Measurements from ENCODE around the gene DHRS12.
"Not testable (repeated sequence)": the region's sequence is repeated elsewhere in the genome, so short reads cannot be mapped to it uniquely, and the experiment has no call there.

The DHRS12 gene

GRCh38 chr13:51827254-51827653, 23.3 kb upstream of the DHRS12 start:
- no peak for DNase-seq

- DNase-seq = no peak
These were observed 22.6 kb upstream of the DHRS12 start for GRCh38 chr13:51826606-51827005.

- no peak for DNase-seq
These were observed 21.8 kb upstream of the DHRS12 start for GRCh38 chr13:51825681-51826254.

- DNase-seq = no peak
These were observed 21.2 kb upstream of the DHRS12 start for GRCh38 chr13:51825165-51825592.

GRCh38 chr13:51824712-51825111, 20.7 kb upstream of the DHRS12 start:
- not testable (repeated sequence) for DNase-seq

GRCh38 chr13:51823863-51824262, 19.9 kb upstream of the DHRS12 start:
- DNase-seq = no peak

DNA sequence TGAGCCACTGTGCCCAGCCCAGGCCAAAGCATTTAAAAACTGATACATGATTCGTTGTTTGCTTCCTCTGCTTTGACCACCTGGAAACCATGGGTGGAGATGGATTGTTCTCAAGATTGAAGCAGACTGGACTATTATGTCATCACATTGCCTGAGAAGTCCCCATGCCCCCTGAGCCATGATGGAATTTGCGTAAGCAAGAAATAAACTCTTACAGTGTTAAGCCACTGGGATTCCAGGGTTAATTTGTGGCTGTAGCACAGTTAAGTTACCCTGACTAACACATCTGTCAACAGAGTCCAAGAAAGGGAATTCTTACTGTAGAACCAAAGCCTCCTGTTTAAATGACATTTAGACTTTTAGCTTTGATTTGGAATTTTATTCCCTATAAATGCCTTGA, 19.4 kb upstream of the DHRS12 start:
- DNase-seq = no peak

DNA sequence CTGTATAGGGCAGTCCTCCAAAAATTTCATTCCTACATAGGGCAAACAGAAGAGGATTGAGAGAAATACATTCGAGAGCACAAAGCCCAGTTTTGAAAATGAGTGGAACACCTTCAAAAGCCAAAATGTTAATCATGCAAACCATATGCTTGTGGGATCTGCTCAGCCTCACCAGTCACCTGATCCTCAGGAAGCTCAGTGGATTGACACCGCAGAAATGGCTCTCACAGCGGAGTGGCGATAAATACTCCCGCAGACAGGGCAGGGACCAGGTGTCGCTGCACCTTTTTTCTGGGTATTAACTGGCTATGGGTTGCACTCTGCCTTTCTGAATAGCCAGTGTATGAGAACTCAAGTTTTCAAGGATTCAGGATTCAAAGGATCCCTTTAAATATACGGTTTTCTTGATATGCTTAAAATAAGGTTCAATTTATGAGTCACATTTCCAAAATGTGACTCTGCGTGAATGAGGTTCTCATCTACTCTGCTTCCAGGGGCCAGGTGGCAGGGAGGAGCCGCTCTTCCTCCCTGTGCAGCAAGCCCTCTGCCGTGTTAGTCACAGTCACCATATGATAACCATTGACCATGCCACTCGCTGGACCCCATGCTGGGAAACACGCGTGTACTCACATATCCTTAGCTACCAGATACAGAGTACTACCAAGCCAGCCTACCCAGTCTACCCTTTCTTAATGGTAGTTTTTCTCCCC, 18.3 kb upstream of the DHRS12 start:
- DNase-seq = no peak

DNA sequence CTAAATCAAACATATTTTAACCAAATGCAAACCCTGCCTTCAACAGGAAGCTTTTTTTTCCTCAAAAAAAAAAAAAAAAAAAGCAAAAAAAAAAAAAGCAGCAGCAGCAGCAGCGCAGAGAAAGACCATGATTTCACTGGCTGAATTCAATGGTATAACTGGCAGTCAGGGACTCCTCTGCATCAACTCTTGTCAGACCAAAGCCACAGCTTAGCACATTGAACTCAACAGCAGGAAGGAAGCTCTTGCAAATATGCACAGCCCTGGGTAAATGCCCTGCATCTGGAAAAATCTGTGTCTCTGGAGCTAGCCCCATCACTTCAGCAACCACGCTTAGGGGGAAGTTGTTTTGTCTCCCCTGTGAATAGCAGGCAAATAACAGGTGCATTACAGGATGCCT, 17.6 kb upstream of the DHRS12 start:
- DNase-seq = no peak

DNA sequence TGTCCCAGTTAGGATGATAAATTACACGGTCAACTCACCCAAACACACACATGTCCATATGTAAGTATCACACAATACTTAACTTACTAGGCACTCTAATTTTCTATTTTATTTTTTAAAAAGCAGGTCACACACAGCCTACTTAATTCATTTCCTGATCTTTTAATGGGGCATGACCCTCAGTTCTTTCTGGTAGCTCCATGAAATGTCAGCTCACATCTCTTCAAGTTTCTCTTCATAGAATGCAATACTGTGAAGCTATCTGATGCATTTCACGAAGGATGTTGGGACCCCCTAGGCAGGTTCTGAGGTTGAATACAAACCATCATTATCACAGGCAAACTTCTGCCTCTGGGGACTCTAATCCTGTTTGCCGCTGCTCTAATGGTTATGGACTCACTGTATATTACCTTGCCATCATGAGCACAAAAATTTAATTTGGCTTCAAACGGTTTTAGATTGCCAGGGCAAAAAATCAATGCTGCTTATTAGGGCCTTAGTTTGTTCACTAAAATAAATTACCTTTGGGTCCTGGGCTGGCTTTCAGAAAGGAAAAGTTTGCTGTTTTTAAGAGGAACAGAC, 16.1 kb upstream of the DHRS12 start:
- DNase-seq = no peak

DNA sequence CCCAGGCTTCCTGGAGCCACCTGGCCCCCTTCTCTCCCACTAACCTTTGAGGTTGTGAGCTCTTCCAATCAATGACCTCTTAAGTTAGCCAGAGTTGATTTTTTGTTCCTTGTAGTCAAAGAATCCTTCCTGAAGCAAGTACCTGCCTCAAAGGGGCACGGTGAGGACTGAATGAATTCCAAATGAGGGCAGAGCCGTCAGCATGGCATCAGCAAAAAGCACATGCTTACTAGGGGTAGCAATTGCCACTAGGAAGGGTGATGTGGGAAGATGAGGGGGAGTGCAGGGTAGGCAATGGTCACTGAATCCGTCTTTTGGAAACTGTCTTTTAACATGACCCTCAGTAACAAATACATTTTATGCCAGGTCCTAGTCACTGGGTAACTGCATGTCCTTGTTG, 15.6 kb upstream of the DHRS12 start:
- DNase-seq = no peak

- peak; percentile 45 for DNase-seq
These were observed 15.0 kb upstream of the DHRS12 start for GRCh38 chr13:51818781-51819511.

GRCh38 chr13:51818276-51818675, 14.3 kb upstream of the DHRS12 start:
- DNase-seq = no peak

DNA sequence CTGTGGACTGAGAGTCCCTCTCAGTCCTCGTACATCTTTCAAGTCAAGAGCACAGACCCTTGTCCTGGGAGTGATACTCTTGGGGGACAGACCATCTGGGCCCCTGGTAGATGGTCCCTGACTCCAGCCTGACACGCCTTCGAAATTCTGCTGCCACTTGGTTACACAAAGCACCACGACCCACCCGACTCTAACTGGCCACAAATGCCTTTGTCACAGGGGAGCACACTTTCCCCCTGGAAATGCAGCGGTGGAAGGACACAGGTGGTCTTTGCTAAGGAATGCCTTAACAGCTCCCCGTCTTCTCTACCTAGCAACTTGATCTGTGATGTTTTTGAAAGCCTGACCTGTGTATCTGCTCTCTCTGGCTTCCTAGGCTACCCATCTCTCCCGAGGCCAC, 13.8 kb upstream of the DHRS12 start:
- no peak for DNase-seq

GRCh38 chr13:51816604-51817249, 12.8 kb upstream of the DHRS12 start:
- DNase-seq = no peak

DNA sequence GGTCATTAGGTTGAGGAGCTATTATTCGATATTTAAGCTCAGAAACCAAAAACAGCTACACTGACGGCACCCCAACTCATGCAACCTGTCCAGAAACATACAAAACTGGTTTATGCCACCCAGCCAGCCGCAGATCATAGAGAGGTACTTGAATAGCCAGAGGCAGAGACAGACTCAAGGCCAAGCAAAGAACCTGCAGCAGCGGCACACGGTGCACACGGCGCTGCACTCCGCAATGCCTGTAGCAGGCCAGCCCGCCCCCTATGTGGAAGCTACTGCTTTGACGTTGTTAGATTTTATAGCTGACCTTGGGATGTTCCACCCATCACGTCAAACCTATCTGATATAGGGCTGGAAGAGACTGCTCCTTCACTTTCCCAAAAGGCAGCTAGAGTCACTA, 11.9 kb upstream of the DHRS12 start:
- no peak for DNase-seq

DNA sequence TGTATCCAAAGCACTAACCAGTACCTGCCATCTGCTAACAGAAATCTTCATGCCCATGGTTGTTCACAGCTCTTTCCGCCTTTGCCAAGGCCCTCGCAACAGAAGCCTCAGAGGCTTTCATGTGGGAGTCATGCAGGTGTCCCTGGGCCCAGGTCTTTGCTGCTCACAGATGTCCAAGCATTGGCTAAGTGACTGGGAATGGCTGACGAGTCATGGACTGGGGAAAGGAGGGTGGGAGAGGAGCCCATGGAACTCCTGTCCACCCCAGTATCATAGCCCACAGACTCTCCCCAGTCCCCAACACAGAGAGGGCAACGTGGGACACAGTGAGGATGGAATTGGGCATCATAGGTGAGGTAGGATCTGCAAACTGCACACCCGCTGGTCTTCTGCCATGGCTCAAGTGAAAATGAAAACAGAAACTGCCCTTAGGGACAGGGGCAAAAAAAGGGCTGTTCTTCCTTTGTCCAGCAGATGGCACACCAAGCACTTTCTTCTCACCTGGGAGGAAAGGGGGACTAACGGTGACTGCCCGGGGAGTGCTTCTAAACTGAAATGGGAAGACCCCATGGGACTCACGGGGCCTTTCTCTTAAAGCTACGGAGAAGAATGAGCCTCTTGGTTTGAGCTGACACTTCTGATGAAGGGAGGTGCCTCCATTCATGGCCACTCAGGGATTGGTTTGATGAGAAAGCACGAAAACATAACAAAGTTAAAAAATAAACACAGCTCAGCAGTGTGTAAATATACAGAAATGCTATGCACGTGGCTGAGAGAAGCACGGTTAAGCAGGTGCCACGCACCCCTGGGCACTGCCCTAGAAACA, 11.1 kb upstream of the DHRS12 start:
- DNase-seq = peak; percentile 77

GRCh38 chr13:51814071-51814470, 10.1 kb upstream of the DHRS12 start:
- DNase-seq = no peak

DNA sequence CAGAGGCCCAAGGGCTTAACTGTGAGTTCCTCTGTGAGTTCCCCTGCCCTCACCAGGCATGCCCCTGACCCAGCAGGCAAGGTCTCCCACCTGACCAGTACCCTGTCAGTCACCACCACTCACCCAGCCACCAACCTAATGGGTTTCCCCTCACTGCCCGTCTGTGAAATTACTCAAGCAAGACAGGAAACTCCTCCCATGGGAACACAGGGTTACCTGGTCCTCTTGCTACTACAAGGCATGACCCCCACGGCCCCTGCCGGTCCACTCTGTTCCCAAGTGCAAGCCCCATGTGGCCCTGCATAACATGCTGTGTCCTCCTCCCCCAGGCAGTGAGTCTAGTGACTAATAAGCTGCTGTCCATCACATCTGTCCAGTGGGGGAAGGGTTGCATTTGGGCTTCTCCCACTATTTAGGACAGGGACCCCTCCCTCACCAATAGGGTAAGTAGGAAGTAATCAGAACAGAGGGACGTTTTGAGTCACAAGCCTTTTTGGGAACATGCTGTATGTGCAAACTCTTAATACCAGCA, 8.0 kb upstream of the DHRS12 start:
- no peak for DNase-seq

DNA sequence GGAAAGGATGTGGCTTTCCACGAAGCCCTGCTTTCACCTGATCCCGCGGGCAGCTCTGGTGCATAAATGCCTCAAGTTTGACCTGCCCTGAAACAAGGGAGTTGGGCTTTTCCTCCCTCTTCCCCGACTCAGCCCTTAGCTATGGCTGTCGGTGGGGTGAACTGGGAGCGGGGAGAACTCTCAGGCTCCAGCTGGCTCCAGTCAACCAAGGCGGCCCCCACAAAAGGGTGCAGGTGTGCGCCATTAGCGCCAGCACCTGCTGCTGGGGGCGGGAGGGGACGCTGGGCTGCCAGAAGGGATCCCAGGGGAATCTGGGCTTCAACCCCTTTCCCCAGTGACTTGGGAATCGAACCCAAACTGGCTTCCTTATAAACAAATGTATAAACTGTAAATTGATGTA, 7.1 kb upstream of the DHRS12 start:
- no peak for DNase-seq

- no peak for DNase-seq
These were observed 4.8 kb upstream of the DHRS12 start for GRCh38 chr13:51808811-51809210.

- no peak for DNase-seq
These were observed 3.1 kb upstream of the DHRS12 start for GRCh38 chr13:51807041-51807440.
